ENCODE results near the gene PTBP1. TPM values are rescaled to one million over a fixed set of nuclear protein-coding genes. Genes with fewer than 3 reads are reported as not detected.

The PTBP1 gene
- total and polyA plus RNA-seq, 2 of the 13 experiments (the other 11 are each of a cell fraction or from before 2014, with no cell fraction given) = 195 to 288 TPM

DNA sequence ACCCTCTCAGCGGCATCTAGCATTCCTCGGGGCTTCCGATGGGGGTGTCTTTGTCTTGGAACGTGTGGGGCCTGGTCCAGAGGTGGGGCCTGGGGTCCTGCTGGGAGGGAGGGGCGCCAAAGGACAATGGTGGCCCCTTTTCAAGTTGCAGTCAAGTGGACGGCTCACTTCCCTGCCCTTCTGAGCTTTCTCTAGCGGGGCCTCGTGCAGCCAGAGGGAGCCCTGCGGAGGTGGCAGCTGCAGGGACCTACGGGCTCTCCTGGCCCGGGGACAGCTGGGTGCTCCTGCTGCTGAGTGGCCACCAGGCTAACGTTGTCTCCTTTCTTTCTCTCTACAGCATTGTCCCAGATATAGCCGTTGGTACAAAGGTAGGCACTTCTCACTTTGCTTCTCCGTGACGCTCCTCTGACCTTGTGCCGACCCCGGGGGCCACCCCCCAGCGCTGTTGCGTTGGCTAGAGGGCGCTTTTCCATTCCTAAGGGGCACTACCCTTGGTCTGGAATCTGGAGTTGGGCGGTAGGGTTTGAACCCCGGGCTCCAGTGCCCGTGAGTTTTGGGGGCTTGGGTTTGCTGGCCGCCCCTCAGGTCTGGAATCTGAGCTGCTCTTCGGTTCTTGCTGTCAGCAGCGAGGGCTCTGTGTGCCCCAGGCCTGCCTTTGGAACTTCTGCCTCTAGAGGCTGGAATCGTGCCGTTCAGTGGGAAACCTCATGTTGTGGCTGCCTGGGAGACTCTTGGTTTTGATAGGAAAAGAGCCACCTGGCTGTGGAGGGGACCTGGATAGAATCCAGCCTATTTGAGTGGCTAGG lies 2.0 kb downstream of the PTBP1 start (continued):
- TF ChIP-seq MAZ (IDR thresholded peaks at IDR 0.05; ENCODE audit: borderline replicate concordance, low read depth, low read length) (no peak; the same call in 1 of the 2 replicates), MAZ (CRISPR knock-in tag; IDR thresholded peaks at IDR 0.05; ENCODE audit: low read depth) (no peak), HNRNPL (IDR thresholded peaks at IDR 0.05; ENCODE audit: low read depth, low read length) (peak; percentile 54; the same call in 1 of the 2 replicates), PHF20 (CRISPR knock-in tag; IDR thresholded peaks at IDR 0.05) (no peak), GATAD1 (CRISPR knock-in tag; IDR thresholded peaks at IDR 0.05) (no peak), MAFG (CRISPR knock-in tag; IDR thresholded peaks at IDR 0.05) (no peak), RBM22 (optimal IDR thresholded peaks at IDR 0.05; ENCODE audit: low read length) (peak; percentile 17), IKZF4 (CRISPR knock-in tag; IDR thresholded peaks at IDR 0.05; ENCODE audit: borderline replicate concordance, low read depth, not compliant biosample characterization) (peak; percentile 63), ZFP90 (CRISPR knock-in tag; IDR thresholded peaks at IDR 0.05; ENCODE audit: borderline replicate concordance) (no peak), SAP130 (CRISPR knock-in tag; IDR thresholded peaks at IDR 0.05; ENCODE audit: low read depth) (peak; percentile 59), FOXM1 (CRISPR knock-in tag; IDR thresholded peaks at IDR 0.05) (no peak), ZNF883 (CRISPR knock-in tag; IDR thresholded peaks at IDR 0.05; ENCODE audit: not compliant biosample characterization) (no peak), PHF21A (CRISPR knock-in tag; IDR thresholded peaks at IDR 0.05) (0 out of 2 replicates have a peak, but pooled peaks have one; percentile 9), NR2F2 (IDR thresholded peaks at IDR 0.05; ENCODE audit: borderline replicate concordance, low read depth) (peak; percentile 16; the same call in 1 of the 2 replicates), SNAI1 (CRISPR knock-in tag; IDR thresholded peaks at IDR 0.05; ENCODE audit: borderline replicate concordance) (no peak), ZZZ3 (CRISPR knock-in tag; IDR thresholded peaks at IDR 0.05; ENCODE audit: borderline replicate concordance) (no peak), ASH2L (IDR thresholded peaks at IDR 0.05; ENCODE audit: insufficient read length, low read depth, low read length) (peak; percentile 57), ZNF430 (CRISPR knock-in tag; IDR thresholded peaks at IDR 0.05) (no peak), ZBTB1 (CRISPR knock-in tag; IDR thresholded peaks at IDR 0.05; ENCODE audit: borderline replicate concordance) (no peak), ZNF766 (CRISPR knock-in tag; IDR thresholded peaks at IDR 0.05; ENCODE audit: borderline replicate concordance) (no peak), ZFP62 (CRISPR knock-in tag; IDR thresholded peaks at IDR 0.05) (no peak), MED8 (CRISPR knock-in tag; IDR thresholded peaks at IDR 0.05; ENCODE audit: insufficient replicate concordance) (no peak), RAD21 (CRISPR knock-in tag; IDR thresholded peaks at IDR 0.05) (0 out of 2 replicates have a peak, but pooled peaks have one; percentile 4), SMC3 (IDR thresholded peaks at IDR 0.05; ENCODE audit: low read length) (0 out of 2 replicates have a peak, but pooled peaks have one; percentile 9), ZNF530 (CRISPR knock-in tag; IDR thresholded peaks at IDR 0.05; ENCODE audit: low read depth) (no peak), ISX (CRISPR knock-in tag; conservative IDR thresholded peaks at IDR 0.05) (no peak), NCOA1 (CRISPR knock-in tag; IDR thresholded peaks at IDR 0.05) (no peak)
- TF ChIP-seq, protein P1, sequence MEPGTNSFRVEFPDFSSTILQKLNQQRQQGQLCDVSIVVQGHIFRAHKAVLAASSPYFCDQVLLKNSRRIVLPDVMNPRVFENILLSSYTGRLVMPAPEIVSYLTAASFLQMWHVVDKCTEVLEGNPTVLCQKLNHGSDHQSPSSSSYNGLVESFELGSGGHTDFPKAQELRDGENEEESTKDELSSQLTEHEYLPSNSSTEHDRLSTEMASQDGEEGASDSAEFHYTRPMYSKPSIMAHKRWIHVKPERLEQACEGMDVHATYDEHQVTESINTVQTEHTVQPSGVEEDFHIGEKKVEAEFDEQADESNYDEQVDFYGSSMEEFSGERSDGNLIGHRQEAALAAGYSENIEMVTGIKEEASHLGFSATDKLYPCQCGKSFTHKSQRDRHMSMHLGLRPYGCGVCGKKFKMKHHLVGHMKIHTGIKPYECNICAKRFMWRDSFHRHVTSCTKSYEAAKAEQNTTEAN (CRISPR knock-in tag; conservative IDR thresholded peaks at IDR 0.05) = no peak
- TF ChIP-seq, protein P2, sequence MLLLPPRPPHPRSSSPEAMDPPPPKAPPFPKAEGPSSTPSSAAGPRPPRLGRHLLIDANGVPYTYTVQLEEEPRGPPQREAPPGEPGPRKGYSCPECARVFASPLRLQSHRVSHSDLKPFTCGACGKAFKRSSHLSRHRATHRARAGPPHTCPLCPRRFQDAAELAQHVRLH (CRISPR knock-in tag; IDR thresholded peaks at IDR 0.05; ENCODE audit: borderline replicate concordance, low read depth) = peak; percentile 24; the same call in 1 of the 2 replicates
